ENCODE results near the gene BLOC1S3. TPM values are rescaled to one million over a fixed set of nuclear protein-coding genes. Genes with fewer than 3 reads are reported as not detected.

The BLOC1S3 gene
- total and polyA plus RNA-seq, 2 of the 13 experiments (the other 11 are each of a cell fraction or from before 2014, with no cell fraction given) = 4.3 to 4.8 TPM

- TF ChIP-seq ZNF883 (CRISPR knock-in tag; IDR thresholded peaks at IDR 0.05; ENCODE audit: not compliant biosample characterization) (no peak), DNMT1 (CRISPR knock-in tag; IDR thresholded peaks at IDR 0.05) (no peak), REPIN1 (CRISPR knock-in tag; IDR thresholded peaks at IDR 0.05; ENCODE audit: borderline replicate concordance, low read depth) (no peak), RFXANK (CRISPR knock-in tag; IDR thresholded peaks at IDR 0.05) (no peak), MYC (CRISPR knock-in tag; IDR thresholded peaks at IDR 0.05; ENCODE audit: borderline replicate concordance) (peak; percentile 7; the same call in 1 of the 2 replicates), SP140L (CRISPR knock-in tag; IDR thresholded peaks at IDR 0.05; ENCODE audit: borderline replicate concordance) (no peak), ZBTB3 (CRISPR knock-in tag; IDR thresholded peaks at IDR 0.05; ENCODE audit: borderline replicate concordance, low read depth) (0 out of 2 replicates have a peak, but pooled peaks have one; percentile 27), TBP (CRISPR knock-in tag; IDR thresholded peaks at IDR 0.05) (no peak), PCBP1 (IDR thresholded peaks at IDR 0.05; ENCODE audit: borderline replicate concordance, low read depth, low read length) (no peak), ZNF605 (CRISPR knock-in tag; IDR thresholded peaks at IDR 0.05) (no peak), CBX2 (IDR thresholded peaks at IDR 0.05; ENCODE audit: low read depth, low read length) (no peak), CBX2 (CRISPR knock-in tag; IDR thresholded peaks at IDR 0.05; ENCODE audit: low read depth) (no peak), TCF7L2 (IDR thresholded peaks at IDR 0.05; ENCODE audit: low read depth, low read length) (no peak), FOXC1 (CRISPR knock-in tag; IDR thresholded peaks at IDR 0.05; ENCODE audit: borderline replicate concordance) (0 out of 2 replicates have a peak, but pooled peaks have one; percentile 64), CEBPG (CRISPR knock-in tag; IDR thresholded peaks at IDR 0.05) (no peak), HNF4G (IDR thresholded peaks at IDR 0.05; ENCODE audit: borderline replicate concordance, low read depth, low read length) (no peak), HNF4G (CRISPR knock-in tag; IDR thresholded peaks at IDR 0.05; ENCODE audit: borderline replicate concordance, low read depth) (0 out of 2 replicates have a peak, but pooled peaks have one; percentile 14), POLR2AphosphoS5 (IDR thresholded peaks at IDR 0.05; ENCODE audit: low read depth, low read length) (no peak), ZZZ3 (CRISPR knock-in tag; IDR thresholded peaks at IDR 0.05; ENCODE audit: borderline replicate concordance) (no peak), HNRNPLL (IDR thresholded peaks at IDR 0.05; ENCODE audit: low read depth, low read length, poor library complexity, severe bottlenecking) (peak; percentile 72), ZBTB20 (CRISPR knock-in tag; IDR thresholded peaks at IDR 0.05; ENCODE audit: borderline replicate concordance, low read depth) (no peak), SKI (IDR thresholded peaks at IDR 0.05; ENCODE audit: partially characterized antibody) (peak; percentile 48), ZNF713 (CRISPR knock-in tag; IDR thresholded peaks at IDR 0.05) (0 out of 2 replicates have a peak, but pooled peaks have one; percentile 72), ZNF674 (CRISPR knock-in tag; IDR thresholded peaks at IDR 0.05; ENCODE audit: low read depth) (peak; percentile 63; the same call in 1 of the 2 replicates), BRF2 (CRISPR knock-in tag; IDR thresholded peaks at IDR 0.05) (no peak)
- TF ChIP-seq, protein P1, sequence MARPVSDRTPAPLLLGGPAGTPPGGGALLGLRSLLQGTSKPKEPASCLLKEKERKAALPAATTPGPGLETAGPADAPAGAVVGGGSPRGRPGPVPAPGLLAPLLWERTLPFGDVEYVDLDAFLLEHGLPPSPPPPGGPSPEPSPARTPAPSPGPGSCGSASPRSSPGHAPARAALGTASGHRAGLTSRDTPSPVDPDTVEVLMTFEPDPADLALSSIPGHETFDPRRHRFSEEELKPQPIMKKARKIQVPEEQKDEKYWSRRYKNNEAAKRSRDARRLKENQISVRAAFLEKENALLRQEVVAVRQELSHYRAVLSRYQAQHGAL (CRISPR knock-in tag; IDR thresholded peaks at IDR 0.05; ENCODE audit: not compliant biosample characterization) = no peak
- TF ChIP-seq, protein P2, sequence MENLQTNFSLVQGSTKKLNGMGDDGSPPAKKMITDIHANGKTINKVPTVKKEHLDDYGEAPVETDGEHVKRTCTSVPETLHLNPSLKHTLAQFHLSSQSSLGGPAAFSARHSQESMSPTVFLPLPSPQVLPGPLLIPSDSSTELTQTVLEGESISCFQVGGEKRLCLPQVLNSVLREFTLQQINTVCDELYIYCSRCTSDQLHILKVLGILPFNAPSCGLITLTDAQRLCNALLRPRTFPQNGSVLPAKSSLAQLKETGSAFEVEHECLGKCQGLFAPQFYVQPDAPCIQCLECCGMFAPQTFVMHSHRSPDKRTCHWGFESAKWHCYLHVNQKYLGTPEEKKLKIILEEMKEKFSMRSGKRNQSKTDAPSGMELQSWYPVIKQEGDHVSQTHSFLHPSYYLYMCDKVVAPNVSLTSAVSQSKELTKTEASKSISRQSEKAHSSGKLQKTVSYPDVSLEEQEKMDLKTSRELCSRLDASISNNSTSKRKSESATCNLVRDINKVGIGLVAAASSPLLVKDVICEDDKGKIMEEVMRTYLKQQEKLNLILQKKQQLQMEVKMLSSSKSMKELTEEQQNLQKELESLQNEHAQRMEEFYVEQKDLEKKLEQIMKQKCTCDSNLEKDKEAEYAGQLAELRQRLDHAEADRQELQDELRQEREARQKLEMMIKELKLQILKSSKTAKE (CRISPR knock-in tag; IDR thresholded peaks at IDR 0.05; ENCODE audit: borderline replicate concordance) = no peak
Observed at GRCh38 chr19:45179072-45179891, 698 bp downstream of the BLOC1S3 start (continued).

Data from HepG2 (cell line).